GM18508 (cell line): ENCODE data around the gene MCF2L2.
A peak's percentile ranks its signal among the peaks of the same experiment; 100 is the strongest.

ENCODE experiments used
- ATAC-seq: cut with Tn5 transposase; IDR thresholded peaks from one replicate; pipeline ENCODE4 v1.9.1; 2021; ENCODE audit warnings: moderate number of reproducible peaks; ENCODE audit not compliant: insufficient read depth, unreplicated experiment

MCF2L2 gene

DNA sequence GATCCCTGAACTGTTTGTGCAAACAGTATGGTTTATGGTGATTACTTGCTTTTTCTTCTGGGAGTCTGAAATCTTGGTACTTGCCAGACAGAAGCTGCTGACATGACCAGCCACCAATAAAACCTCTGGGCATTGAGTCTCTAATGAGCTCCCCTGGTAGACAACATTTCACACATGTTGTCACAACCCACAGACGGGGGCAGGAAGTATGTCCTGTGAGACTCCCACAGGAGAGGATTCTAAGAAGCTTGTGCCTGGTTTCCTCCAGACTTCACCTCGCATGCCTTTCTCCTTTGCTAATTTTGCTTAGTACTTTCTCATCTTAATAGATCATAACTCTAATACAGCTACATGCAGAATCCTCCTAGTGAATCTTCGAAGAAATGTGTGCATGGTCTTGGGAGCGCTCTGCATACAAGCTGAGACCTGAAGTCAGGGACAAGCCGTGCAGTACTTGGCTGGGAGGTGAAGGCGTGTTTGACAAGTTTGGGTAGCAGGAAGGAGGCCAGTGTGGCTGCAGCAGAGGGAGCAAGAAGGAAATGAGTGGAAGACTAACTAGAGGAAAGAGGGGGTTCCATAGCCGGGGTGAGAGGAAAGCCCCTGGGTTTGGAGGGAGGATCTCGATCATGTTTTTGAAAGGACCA lies 126.4 kb downstream of the MCF2L2 start:
- no peak for ATAC-seq

DNA sequence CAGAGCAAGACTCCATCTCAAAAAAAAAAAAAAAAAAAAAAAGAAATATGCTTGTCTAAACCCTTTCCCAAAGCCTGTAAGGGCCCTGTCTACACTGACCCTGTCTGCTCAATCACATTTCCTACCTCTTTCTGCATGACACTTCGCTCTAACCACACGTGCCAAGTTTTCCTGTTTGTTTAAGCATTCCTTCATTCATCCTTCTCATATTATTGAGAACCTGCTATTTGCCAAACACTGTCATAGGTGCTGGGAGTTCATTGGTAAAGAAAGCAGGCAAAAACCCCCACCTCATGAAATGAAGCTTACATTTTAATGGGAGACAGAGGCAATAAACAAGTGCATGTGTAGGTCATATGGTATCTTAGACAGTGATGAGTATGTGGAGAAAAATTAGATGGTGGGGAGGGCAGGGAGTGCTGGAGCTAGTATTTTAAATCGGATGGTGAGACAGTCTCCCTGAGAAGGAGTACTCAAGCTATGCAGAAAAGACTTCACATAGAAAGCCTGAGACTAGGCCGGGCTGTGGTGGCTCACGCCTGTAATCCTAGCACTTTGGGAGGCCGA lies 127.3 kb downstream of the MCF2L2 start:
- ATAC-seq, result no peak

- no peak for ATAC-seq
These were observed 128.4 kb downstream of the MCF2L2 start for GRCh38 chr3:183299976-183300375.

GRCh38 chr3:183298701-183299153 lies 129.7 kb downstream of the MCF2L2 start:
- no peak for ATAC-seq

DNA sequence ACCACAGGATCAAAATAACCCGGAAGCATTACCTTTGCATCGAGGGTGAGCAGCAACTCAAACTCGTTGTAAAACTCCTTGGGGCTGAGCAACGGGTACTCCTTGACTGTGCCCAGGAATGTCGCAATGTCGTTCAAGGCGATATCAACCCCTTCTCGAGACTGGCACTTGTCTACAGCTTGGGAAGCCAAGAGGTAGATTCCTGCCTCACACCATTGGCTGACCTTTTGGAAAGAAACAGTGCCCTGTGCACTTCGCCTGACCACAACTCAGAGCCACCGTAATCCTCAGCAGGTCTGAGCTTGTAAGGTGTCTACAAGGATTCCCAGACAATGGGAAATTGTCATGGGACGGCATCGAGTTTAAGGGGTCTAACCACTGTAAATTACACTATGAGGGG lies 131.5 kb downstream of the MCF2L2 start:
- no peak for ATAC-seq

DNA sequence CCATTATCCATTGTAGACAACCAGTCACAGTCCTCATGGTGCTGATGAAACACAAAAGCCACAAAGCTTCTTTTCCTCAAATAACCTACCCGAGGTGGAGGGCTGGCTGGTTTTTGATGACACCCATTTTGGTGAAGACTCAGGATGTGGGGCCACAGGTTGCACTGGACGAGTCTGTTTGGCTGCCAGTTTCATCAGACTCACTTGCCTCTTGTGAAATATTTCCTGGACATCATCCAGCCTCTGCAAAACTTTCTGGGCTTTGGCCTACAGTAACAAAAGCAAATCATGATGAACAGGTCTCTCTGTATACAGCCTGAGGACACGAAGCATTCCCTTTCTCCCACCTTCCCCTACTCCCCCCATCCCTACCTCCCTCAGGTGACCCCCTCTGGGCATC lies 133.2 kb downstream of the MCF2L2 start:
- no peak for ATAC-seq

DNA sequence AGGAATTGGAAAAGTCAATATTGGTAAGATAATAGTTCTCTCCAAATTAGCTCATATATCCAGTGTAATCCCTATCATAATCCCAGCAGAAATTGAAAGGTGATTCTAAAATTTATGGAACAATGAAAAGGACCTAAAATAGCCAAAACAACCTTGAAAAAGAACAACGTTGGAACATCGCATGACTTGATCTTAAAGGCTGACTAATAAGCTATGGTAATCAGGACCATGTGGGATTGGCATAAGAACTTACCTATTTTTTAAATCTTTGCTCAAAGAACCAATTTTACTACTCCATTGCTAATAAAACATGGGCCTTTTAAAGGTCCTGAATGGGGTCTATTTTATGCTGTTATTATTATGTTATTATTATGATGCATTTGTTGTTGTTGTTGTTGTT lies 134.5 kb downstream of the MCF2L2 start:
- no peak for ATAC-seq

DNA sequence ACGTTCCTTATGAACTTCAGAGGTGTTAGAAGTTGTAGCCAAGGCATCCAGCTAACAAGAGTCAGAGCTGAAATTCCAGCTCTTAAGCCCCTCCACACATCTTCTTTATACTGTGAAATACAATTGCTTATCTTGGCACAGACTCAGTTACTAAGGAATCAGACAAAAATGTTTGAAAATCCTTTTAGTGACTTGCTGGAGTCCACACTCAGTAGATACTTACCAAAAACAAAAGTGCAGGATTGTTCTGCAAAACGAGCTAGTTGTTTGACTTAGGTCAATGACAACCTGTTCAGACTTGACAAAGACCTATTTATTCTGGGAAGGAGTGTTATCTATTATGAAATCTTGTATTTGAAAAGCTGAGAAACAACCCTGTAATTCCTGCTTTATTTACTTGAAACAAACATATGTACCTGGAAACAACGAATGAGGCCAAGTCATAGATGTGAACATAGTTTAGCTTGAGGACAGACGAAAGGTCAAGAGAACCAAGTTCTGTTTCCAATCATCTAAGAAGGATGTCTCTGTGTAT lies 136.9 kb downstream of the MCF2L2 start:
- no peak for ATAC-seq

GRCh38 chr3:183290216-183290615 lies 138.2 kb downstream of the MCF2L2 start:
- no peak for ATAC-seq

DNA sequence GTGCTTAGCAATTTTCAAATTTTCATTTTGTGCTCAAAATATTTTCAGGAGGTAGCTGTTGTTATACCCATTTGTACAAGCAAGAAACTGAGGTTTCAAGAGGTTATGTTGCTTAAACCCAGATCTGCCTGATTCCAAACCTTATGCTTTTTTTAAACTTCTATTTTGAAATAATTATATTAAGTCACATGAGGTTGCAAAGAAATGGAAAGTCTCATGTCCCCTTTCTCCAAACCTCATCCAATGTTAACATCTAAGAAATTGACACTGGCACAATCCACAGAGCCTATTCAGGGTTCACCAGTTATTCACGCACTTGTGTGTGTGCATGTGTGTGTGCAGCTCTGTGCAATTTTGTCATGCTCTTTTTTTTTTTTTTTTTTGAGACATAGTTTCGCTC lies 140.3 kb downstream of the MCF2L2 start:
- no peak for ATAC-seq

GRCh38 chr3:183287301-183287971 lies 141.0 kb downstream of the MCF2L2 start:
- ATAC-seq, result no peak

DNA sequence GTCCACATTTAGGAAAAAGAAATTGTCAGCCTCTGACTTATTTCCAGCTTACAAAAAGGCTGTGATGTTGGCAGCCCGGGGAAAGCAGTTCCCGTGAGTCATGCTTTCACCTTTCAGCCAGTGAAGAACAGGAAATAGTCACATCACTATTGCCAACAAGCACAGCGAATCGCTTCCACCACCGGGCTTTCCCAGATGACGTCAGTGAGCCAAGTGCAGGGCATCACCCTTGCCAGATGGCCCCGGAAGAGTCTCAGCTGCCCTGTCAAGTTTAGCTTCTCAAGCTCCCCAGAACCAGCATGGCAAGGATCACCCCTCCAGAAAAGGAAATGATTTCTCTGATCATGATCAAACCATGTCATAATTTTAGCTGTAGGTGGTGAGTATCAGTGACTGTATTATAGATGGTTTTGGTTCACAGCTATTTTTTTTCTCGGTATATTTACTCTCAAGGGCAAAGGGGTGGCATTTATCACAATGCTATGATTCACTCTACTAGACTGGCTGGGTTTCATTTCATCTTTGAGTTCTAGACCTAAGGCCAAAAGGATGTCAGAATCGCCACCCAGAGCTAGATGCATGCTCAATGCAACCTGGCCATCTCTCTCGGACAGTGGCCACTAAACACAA lies 142.5 kb downstream of the MCF2L2 start:
- ATAC-seq, result peak; percentile 93

- no peak for ATAC-seq
These were observed 143.1 kb downstream of the MCF2L2 start for GRCh38 chr3:183285318-183285717.

- no peak for ATAC-seq
These were observed 143.8 kb downstream of the MCF2L2 start for GRCh38 chr3:183284570-183284969.

DNA sequence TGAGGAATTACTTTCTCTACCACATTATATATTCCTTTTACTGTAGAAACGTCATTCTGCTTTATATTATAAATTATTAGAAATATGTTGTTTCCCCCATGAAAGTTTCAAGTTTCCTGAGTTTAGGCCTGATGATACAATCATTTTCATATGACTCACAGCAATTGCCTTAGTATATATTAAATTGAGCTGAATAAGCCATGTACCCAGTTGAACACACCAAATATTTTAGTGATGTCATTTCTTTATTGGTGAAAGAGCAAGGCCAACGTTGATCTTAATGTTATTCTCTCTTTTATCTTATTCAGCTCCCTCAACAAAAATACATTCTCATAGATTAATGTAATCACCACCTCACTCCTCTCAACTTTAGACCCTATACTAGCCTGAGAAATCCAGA lies 144.5 kb downstream of the MCF2L2 start:
- ATAC-seq, result no peak

- ATAC-seq, result no peak
These were observed 147.2 kb downstream of the MCF2L2 start for GRCh38 chr3:183281126-183281797.

GRCh38 chr3:183279371-183279770 lies 149.0 kb downstream of the MCF2L2 start:
- ATAC-seq, result no peak

DNA sequence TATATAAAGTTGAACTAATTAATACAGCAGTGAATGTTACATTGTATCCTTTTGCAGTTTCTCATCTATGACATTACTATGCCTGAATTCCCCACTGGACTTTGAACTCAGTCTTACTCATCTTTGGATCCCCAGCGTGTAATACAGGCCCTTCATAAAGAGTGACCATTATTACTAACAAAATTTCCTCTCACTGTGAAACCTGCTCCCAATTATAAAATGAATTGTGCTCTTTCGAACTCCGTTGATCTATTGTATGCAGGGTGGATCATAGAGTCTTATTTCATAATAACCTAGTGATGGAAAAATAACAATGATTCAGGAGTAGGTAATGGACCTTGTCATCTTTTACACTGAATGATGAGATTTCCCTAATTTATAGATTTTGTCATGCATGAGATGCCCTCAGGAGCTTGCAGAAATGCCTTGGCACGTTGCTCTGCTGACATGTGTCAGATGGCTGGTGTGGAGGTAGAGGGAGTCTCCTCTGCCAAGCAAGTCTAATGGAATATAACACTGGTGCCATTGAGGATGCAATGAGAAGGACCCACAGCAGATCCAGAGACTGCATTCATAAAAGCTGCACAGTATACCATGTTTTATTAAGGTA lies 149.8 kb downstream of the MCF2L2 start:
- ATAC-seq, result no peak

DNA sequence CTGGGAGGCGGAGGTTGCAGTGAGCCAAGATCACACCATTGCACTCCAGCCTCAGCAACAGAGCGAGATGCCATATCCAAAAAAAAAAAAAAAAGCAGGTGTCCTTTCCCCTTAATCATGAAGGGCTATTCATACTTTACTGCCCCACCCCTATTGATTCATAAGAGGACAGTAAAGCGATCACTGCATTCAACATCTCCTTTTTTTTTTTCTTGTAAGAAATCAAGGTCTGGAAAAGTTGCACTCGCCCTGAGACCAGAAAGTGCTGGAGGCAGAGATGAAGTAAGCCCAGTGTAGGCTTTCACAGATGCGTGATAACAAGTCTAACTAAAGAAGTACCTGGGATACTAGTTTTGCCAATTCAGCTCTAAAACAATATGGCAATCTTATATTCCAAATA lies 151.2 kb downstream of the MCF2L2 start:
- ATAC-seq, result no peak

DNA sequence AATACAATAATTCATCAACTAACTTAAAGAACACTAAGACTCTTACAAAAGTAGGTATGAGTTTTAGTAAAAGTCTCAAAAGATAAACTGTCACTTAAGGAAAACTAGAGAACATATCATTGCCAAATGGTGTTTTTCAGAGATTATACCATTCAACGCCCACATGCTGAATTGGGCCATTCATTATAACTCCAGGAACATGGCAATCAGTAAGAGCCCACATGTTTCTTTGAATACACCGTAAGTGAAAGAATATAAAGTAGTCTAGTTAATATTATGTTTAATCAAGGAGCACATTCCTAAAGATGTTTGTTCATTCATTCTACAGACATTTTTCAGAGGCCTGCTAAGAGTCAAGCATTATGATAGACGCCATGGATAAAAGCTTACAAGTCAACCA lies 152.5 kb downstream of the MCF2L2 start:
- no peak for ATAC-seq
